Osteocyte (in vitro differentiated cells): ENCODE results near the gene EPB42. TPM values are rescaled to one million over a fixed set of nuclear protein-coding genes. Genes with fewer than 3 reads are reported as not detected.
"Not testable (repeated sequence)": the region's sequence is repeated elsewhere in the genome, so short reads cannot be mapped to it uniquely, and the experiment has no call there.

ENCODE experiments used
- DNase-seq: peaks from one replicate; pipeline ENCODE4 v3.0.0; 2021; ENCODE audit warnings: mixed read lengths; ENCODE audit not compliant: unreplicated experiment; ENCODE audit errors: extremely low spot score
- H3K27ac Mint-ChIP-seq: one replicate; pipeline ENCODE4 v1.8.0; 2021; ENCODE audit warnings: mild to moderate bottlenecking, mixed read lengths; ENCODE audit not compliant: unreplicated experiment
- H3K27me3 Mint-ChIP-seq: one replicate; pipeline ENCODE4 v1.8.0; 2021; ENCODE audit warnings: mixed read lengths; ENCODE audit not compliant: unreplicated experiment
- H3K36me3 Mint-ChIP-seq: one replicate; pipeline ENCODE4 v1.8.0; 2021; ENCODE audit warnings: mixed read lengths; ENCODE audit not compliant: unreplicated experiment
- H3K4me1 Mint-ChIP-seq: one replicate; pipeline ENCODE4 v1.8.0; 2021; ENCODE audit warnings: mixed read lengths; ENCODE audit not compliant: unreplicated experiment
- H3K4me3 Mint-ChIP-seq: one replicate; pipeline ENCODE4 v1.8.0; 2021; ENCODE audit warnings: mild to moderate bottlenecking, moderate library complexity, mixed read lengths; ENCODE audit not compliant: unreplicated experiment
- H3K9me3 Mint-ChIP-seq: one replicate; pipeline ENCODE4 v1.8.0; 2021; ENCODE audit warnings: mixed read lengths; ENCODE audit not compliant: unreplicated experiment
- total RNA-seq: library from RNA; stranded (reverse); gene quantifications from 2 replicates; pipeline ENCODE4 v1.2.1, GENCODE V29; 2021
- TF ChIP-seq, protein P1 (sequence below): fragments of 200-600 bp; sonication (generic); IDR thresholded peaks from 2 replicates; pipeline ENCODE4 v1.5.0; 2021; ENCODE audit warnings: antibody characterized with exemption, mild to moderate bottlenecking, moderate library complexity

EPB42 gene
- total RNA-seq, 1 donor from 2014 or later: not detected

DNA sequence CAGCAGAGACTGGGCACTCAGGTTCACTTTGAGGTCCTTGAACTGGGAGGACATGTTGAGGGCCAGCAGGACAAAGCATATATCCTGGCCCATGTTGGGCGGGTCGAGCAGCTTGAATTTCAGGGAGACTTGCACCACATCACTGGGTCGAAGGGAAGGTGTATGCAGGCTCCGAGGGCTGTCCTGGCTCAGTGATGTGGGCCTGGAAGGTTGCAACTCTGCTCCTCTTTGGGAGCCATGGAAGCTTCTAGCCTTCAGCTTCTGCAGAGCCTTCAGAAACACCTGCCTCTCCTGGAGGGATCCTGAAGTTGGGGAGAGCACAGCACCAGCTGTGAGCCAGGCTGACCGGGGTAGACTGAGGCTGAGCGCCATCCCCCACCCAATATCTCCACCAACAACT, 14.7 kb upstream of the EPB42 start:
- Mint-ChIP-seq H3K9me3 (no peaks in the 10 kb centered on the region), H3K36me3 (no peaks in the 10 kb centered on the region), H3K4me3 (no peak overlapping the region), H3K27me3 (peaks cover 55% of the 10 kb centered on the region), H3K27ac (no peak overlapping the region), H3K4me1 (peaks cover 3% of the 10 kb centered on the region)
- TF ChIP-seq, protein P1, sequence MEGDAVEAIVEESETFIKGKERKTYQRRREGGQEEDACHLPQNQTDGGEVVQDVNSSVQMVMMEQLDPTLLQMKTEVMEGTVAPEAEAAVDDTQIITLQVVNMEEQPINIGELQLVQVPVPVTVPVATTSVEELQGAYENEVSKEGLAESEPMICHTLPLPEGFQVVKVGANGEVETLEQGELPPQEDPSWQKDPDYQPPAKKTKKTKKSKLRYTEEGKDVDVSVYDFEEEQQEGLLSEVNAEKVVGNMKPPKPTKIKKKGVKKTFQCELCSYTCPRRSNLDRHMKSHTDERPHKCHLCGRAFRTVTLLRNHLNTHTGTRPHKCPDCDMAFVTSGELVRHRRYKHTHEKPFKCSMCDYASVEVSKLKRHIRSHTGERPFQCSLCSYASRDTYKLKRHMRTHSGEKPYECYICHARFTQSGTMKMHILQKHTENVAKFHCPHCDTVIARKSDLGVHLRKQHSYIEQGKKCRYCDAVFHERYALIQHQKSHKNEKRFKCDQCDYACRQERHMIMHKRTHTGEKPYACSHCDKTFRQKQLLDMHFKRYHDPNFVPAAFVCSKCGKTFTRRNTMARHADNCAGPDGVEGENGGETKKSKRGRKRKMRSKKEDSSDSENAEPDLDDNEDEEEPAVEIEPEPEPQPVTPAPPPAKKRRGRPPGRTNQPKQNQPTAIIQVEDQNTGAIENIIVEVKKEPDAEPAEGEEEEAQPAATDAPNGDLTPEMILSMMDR: no peak
- no peak for DNase-seq

DNA sequence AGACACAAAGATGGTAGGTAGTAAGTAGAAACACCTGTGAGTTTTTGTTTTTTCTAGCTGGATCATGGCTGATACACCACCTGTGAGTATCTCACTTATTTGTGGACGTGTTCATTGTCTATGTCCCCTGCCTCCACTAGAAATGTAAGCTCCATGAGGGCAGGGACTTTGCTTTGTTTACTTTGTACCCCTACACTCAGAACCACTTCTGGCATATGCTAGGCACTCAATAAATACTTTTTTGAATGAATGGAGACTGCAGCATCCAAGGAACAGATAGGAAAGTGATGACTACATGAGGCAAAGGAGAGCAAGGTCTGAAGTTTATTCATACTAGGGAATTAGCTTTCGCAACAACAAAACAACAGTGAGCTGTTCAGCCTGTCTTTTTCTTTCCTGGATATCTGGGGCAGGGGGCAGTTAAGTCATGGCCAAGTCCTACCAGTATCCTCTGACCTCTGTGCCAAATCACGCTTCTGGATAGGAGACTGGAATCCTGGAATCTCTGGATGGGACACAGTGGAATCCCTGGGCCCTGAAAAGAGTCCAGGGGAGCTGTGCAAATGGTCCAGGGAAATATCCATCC, 11.6 kb upstream of the EPB42 start:
- H3K27me3 Mint-ChIP-seq: peaks cover 53% of the 10 kb centered on the region
- TF ChIP-seq, protein P1: no peak
- no peak overlapping the region for H3K27ac Mint-ChIP-seq
- peaks cover 3% of the 10 kb centered on the region for H3K4me1 Mint-ChIP-seq
- no peak for DNase-seq
- no peaks in the 10 kb centered on the region for H3K36me3 Mint-ChIP-seq
- H3K4me3 Mint-ChIP-seq: no peak overlapping the region
- no peaks in the 10 kb centered on the region for H3K9me3 Mint-ChIP-seq

DNA sequence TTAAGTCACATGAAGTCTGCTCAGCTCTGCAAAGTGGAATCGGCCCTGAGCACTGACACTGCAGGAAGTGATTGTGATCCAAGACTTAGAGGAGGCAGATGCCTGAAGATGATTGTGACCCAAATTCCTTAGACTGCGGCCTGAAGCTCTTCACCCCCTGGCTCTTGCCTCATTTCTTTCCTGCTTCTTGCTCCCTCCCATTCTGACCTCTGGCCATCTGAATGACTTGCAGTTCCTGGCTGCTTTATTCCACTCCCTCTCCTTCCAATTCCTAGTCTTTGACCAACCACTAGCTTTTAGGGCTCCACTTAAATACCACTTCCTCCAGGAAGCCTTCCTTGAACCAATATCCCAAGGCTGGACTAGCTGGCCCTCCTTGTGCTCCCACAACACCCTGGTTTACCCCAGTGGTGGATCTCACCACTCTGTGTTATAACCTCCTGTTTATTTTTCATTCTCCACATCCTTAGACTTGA, 9.9 kb upstream of the EPB42 start:
- peaks cover 3% of the 10 kb centered on the region for H3K4me1 Mint-ChIP-seq
- peaks cover 52% of the 10 kb centered on the region for H3K27me3 Mint-ChIP-seq
- TF ChIP-seq, protein P1: no peak
- H3K9me3 Mint-ChIP-seq: no peaks in the 10 kb centered on the region
- H3K27ac Mint-ChIP-seq: no peak overlapping the region
- H3K36me3 Mint-ChIP-seq: no peaks in the 10 kb centered on the region
- no peak for DNase-seq
- H3K4me3 Mint-ChIP-seq: no peak overlapping the region

DNA sequence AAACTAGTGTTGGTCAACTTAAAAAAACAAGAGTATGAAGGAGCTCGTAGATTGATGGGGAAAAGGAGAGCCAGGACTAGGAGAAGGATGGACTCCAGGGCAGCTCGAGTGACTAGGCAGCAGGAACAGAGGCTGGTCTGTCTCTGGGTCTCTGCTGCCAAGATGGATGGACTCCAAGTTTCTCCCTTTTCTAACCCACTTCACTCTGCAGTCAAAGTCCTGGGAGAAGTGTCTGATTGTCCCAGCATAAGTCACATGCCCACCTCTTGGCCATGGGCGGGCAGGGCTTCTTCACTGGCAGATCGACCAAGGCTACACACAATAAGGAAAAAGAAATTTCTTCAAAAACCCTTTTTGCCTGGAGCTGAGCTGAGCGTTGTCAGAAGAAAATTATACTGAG, 9.2 kb upstream of the EPB42 start:
- no peak for DNase-seq
- Mint-ChIP-seq H3K36me3 (no peaks in the 10 kb centered on the region), H3K27ac (no peak overlapping the region), H3K4me3 (no peak overlapping the region), H3K9me3 (no peaks in the 10 kb centered on the region), H3K4me1 (peaks cover 3% of the 10 kb centered on the region), H3K27me3 (peaks cover 51% of the 10 kb centered on the region)
- TF ChIP-seq, protein P1: no peak

DNA sequence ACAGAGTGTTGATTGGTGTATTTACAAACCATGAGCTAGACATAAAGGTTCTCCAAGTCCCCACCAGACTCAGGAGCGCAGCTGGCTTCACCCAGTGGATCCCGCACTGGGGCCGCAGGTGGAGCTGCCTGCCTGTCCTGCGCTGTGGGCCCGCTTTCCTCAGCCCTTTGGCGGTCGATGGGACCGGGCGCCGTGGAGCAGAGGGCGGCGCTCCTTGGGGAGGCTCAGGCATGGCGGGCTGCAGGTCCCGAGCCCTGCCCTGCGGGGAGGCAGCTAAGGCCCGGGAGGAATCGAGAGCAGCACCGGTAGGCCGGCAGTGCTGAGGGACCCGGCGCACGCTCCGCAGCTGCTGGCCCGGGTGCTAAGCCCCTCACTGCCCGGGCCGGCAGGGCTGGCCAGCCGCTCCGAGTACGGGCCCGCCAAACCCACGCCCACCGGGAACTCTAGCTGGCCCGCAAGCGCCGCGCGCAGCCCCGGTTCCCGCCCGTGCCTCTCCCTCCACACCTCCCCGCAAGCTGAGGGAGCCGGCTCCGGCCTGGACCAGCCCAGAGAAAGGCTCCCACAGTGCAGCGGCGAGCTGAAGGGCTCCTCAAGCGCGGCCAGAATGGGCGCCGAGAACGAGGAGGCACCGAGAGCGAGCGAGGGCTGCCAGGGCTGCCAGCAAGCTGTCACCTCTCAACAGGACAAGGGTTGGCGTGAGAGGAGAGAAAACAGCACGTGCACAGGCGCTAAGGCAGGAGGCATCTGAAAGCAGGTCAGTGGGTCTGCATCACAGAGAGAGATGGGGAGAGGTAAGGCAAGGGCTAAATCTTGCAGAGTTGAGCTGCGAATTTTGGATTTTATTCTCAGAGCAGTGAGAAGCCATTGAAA, 5.9 kb upstream of the EPB42 start:
- Mint-ChIP-seq H3K27me3 (peaks cover 57% of the 10 kb centered on the region), H3K27ac (no peak overlapping the region), H3K4me1 (peaks cover 3% of the 10 kb centered on the region), H3K36me3 (no peaks in the 10 kb centered on the region), H3K9me3 (no peaks in the 10 kb centered on the region), H3K4me3 (no peak overlapping the region)
- TF ChIP-seq, protein P1: no peak
- no peak for DNase-seq

DNA sequence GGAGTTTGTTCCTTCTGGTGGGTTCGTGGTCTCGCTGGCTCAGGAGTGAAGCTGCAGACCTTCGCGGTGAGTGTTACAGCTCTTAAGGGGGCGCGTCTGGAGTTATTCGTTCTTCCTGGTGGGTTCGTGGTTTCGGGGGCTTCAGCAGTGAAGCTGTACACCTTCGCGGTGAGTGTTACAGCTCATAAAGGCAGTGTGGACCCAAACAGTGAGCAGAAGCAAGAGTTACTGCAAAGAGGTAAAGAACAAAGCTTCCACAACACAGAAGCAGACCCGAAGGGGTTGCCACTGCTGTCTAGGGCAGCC, 5.1 kb upstream of the EPB42 start:
- peaks cover 64% of the 10 kb centered on the region for H3K27me3 Mint-ChIP-seq
- H3K4me3 Mint-ChIP-seq, H3K4me1 Mint-ChIP-seq, DNase-seq, H3K27ac Mint-ChIP-seq, H3K9me3 Mint-ChIP-seq, H3K36me3 Mint-ChIP-seq: not testable (repeated sequence)
